Measurements from ENCODE around the gene CMTM1.

- TF ChIP-seq, protein P1, sequence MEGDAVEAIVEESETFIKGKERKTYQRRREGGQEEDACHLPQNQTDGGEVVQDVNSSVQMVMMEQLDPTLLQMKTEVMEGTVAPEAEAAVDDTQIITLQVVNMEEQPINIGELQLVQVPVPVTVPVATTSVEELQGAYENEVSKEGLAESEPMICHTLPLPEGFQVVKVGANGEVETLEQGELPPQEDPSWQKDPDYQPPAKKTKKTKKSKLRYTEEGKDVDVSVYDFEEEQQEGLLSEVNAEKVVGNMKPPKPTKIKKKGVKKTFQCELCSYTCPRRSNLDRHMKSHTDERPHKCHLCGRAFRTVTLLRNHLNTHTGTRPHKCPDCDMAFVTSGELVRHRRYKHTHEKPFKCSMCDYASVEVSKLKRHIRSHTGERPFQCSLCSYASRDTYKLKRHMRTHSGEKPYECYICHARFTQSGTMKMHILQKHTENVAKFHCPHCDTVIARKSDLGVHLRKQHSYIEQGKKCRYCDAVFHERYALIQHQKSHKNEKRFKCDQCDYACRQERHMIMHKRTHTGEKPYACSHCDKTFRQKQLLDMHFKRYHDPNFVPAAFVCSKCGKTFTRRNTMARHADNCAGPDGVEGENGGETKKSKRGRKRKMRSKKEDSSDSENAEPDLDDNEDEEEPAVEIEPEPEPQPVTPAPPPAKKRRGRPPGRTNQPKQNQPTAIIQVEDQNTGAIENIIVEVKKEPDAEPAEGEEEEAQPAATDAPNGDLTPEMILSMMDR (IDR thresholded peaks at IDR 0.05 in 8 of 11, conservative IDR thresholded peaks at IDR 0.05 in 3 of 11), result no peak
- TF ChIP-seq POLR2A (IDR thresholded peaks at IDR 0.05) (no peak), POLR2AphosphoS5 (IDR thresholded peaks at IDR 0.05) (no peak)
Observed at GRCh38 chr16:66618588-66619375, 52.5 kb downstream of the CMTM1 start.

Data from spleen (tissue), 7 donors.